ENCODE measurements around the gene SUCLG2. TPM values are rescaled to one million over a fixed set of nuclear protein-coding genes. Genes with fewer than 3 reads are reported as not detected.

Gene SUCLG2
- total and polyA plus RNA-seq, 12 donors, result 28.3 to 122 (median 97.4) TPM

DNA sequence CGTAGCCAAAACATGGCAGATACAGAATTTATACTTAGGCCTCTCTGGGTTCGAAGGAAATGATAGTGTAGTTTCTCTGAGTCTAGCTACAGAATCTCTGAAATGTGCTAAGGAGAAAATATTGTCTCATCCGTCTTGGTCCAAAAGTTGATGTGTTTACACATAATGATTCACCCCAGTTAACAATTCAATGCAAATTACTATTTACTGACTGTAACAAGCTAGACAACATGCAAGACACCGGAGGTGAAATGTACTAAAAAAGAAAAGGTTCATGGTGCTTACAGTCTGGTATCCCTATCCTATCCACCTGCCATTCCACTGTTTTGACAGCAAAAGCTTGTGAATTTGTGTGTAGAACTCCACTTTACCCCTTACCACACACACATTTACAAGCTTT, 146.8 kb downstream of the SUCLG2 start:
- TF ChIP-seq, protein P1, sequence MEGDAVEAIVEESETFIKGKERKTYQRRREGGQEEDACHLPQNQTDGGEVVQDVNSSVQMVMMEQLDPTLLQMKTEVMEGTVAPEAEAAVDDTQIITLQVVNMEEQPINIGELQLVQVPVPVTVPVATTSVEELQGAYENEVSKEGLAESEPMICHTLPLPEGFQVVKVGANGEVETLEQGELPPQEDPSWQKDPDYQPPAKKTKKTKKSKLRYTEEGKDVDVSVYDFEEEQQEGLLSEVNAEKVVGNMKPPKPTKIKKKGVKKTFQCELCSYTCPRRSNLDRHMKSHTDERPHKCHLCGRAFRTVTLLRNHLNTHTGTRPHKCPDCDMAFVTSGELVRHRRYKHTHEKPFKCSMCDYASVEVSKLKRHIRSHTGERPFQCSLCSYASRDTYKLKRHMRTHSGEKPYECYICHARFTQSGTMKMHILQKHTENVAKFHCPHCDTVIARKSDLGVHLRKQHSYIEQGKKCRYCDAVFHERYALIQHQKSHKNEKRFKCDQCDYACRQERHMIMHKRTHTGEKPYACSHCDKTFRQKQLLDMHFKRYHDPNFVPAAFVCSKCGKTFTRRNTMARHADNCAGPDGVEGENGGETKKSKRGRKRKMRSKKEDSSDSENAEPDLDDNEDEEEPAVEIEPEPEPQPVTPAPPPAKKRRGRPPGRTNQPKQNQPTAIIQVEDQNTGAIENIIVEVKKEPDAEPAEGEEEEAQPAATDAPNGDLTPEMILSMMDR (IDR thresholded peaks at IDR 0.05), result no peak
- Histone ChIP-seq H3K4me3 (no peak overlapping the region), H3K36me3 (peaks cover 0 to 63% (median 5%) of the 10 kb centered on the region in 9 donors), H3K27me3 (no peaks in the 10 kb centered on the region), H3K4me1 (peaks cover 0 to 8% (median 0%) of the 10 kb centered on the region in 9 donors), H3K9me3 (no peaks in the 10 kb centered on the region), H3K27ac (no peak overlapping the region)
- intact Hi-C loops (cut with DNase I), result no loop called here
- WGBS, 2 donors, result 95% methylated on average over 4 of the region's 4 CpGs
- DNase-seq, result no peak
- ATAC-seq, result no peak

DNA sequence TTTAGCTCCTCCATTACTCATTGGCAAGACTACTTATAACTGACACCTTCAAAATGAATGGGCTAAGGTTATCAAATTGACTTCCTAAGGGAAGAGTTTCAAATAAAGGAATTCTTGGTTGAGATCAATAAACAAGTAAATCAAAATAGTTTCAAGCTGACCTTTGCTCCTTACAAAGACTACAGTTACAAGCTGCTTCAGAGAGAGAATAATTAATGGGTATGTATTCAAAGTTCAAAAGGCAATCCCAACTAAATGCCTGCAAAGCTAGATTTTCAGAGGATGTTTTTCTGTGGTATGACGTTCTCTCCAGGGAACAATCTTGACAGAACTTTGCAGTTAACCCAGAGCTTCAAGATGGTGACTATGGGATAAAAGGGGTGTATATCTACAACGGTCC, 153.7 kb downstream of the SUCLG2 start:
- intact Hi-C loops (cut with DNase I), result no loop called here
- H3K27me3 ChIP-seq, result no peaks in the 10 kb centered on the region
- H3K4me1 ChIP-seq, result no peaks in the 10 kb centered on the region
- no peak overlapping the region for H3K4me3 ChIP-seq
- H3K27ac ChIP-seq, result no peak overlapping the region
- TF ChIP-seq, protein P1 (IDR thresholded peaks at IDR 0.05), result no peak
- DNase-seq, result no peak
- 90 to 94% methylated on average over 2 of the region's 2 CpGs for WGBS, 2 donors
- peaks cover 0 to 26% (median 0%) of the 10 kb centered on the region in 9 donors for H3K36me3 ChIP-seq
- H3K9me3 ChIP-seq, result no peaks in the 10 kb centered on the region
- ATAC-seq, result no peak

DNA sequence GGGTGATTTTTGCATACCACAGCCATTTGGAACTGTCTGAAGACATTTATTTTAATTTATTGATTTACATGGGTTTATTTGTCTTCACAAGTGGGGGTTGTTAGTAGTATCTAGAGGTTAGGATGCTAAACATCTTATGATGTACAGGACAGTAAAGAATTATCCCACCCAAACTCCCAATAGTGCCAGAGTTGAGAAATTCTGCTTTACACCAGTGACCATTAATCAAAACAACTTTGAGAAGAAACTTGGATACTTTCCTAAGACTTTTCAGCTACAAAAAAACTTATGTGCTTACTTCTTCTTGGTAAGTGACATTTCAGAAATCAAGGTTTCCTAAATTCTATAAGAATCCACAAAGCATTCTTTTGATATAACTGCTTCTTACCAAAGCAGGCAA, 156.7 kb downstream of the SUCLG2 start:
- Histone ChIP-seq H3K27ac (no peak overlapping the region), H3K36me3 (peaks cover 0 to 41% (median 0%) of the 10 kb centered on the region in 9 donors), H3K27me3 (no peaks in the 10 kb centered on the region), H3K9me3 (no peaks in the 10 kb centered on the region), H3K4me3 (no peak overlapping the region), H3K4me1 (peaks cover 0 to 7% (median 0%) of the 10 kb centered on the region in 9 donors)
- DNase-seq, result no peak
- intact Hi-C loops (cut with DNase I), result no loop called here
- no peak for ATAC-seq
- TF ChIP-seq, protein P1 (IDR thresholded peaks at IDR 0.05), result no peak

DNA sequence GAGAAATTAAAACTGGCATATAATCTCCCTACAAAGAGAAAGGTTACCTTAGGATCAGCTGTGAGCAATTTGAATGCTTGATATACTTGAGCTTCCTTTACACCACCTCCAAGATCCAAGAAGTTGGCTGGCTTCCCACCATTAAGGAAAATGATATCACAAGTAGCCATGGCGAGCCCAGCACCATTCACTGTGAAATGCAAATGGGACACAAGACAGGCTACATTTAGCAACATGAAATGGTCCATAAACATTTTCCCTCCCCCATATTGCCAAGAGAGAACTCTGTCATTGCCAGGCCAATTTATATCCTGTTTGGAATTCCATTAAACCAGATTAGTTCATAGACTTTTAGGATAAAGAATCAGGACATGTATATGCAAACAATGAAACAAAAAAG, 158.7 kb downstream of the SUCLG2 start:
- Histone ChIP-seq H3K27me3 (no peaks in the 10 kb centered on the region), H3K36me3 (peaks cover 0 to 47% (median 0%) of the 10 kb centered on the region in 9 donors), H3K9me3 (no peaks in the 10 kb centered on the region), H3K27ac (no peak overlapping the region), H3K4me3 (no peak overlapping the region), H3K4me1 (peaks cover 0 to 7% (median 0%) of the 10 kb centered on the region in 9 donors)
- no peak for DNase-seq
- no peak for ATAC-seq
- 60 to 72% methylated on average over 1 of the region's 1 CpG for WGBS, 2 donors
- TF ChIP-seq, protein P1 (IDR thresholded peaks at IDR 0.05), result no peak
- intact Hi-C loops (cut with DNase I), result no loop called here
